ENCODE results near the gene FEM1A.
"Not testable (repeated sequence)": the region's sequence is repeated elsewhere in the genome, so short reads cannot be mapped to it uniquely, and the experiment has no call there.

The FEM1A gene

DNA sequence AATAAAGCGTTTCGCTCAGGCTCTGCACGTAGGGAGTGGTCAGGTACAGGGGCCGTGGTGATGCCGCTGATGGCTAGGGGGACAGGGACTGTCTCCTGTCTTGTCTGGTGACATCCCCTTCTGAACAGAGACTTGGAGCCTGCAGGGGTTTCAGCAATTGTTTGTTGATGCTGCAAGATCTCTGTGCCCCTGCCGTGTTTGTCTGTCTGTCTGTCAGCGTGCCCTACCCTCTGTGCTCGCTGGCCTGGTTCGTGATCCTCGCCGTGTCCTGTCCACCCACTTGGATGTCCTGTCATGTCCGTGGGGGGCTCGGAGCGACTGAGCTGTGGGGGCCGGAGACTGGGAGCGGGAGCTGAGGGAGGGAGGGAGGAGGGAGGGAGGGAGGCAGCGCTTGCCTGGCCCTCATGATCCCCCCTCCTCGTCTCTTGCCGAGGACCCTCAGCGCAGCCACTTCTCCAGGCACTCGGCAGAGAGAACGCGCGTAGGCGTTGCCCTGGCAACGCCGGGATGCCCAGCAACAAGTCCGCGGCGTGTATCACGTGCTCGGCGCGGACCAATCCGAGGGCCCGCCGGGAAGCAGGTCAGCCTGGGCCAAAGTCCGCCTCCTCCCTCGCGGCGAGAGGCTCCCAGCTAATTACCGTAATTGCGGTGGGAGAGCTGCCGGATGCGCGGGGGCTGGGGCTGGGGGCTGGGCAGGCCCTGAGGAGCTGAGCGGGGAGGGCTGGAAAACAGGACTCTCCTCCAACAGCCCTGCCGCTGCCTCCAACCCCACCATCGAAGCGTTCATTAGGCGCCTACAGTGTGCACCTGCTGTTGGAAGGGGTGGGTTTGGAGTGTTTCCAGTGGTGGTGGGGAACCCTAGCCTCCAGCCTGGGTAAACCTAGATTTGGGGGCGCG lies 31.9 kb upstream of the FEM1A start:
- H3K27ac Mint-ChIP-seq: no peak overlapping the region
- no peaks in the 10 kb centered on the region for H3K36me3 Mint-ChIP-seq (ENCODE audit: low read depth)
- peak; percentile 75 for DNase-seq
- peak overlapping the region; percentile 59 for H3K4me3 Mint-ChIP-seq
- H3K27me3 Mint-ChIP-seq: peaks cover 58% of the 10 kb centered on the region
- no peaks in the 10 kb centered on the region for H3K9me3 Mint-ChIP-seq
- peaks cover 7% of the 10 kb centered on the region for H3K4me1 Mint-ChIP-seq (ENCODE audit: low read depth)

DNA sequence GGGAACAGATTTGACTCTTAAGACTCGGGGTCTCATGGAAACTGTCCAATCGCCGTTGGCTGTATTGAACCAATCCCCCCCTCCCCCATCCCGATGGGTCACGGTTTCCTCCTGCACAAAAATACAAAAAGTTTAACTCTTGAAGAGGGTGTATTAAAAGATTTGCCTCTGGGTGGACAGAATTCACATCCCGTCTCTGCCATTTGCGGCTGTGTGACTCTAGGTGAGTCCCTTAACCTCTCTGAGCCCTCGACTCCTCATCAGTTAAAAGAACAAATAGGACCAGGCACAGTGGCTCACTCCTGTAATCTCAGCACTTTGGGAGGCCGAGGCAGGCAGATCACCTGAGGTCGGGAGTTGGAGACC lies 31.3 kb upstream of the FEM1A start:
- Mint-ChIP-seq H3K4me3 (peak overlapping the region; percentile 59), H3K27me3 (peaks cover 60% of the 10 kb centered on the region), H3K36me3 (ENCODE audit: low read depth) (no peaks in the 10 kb centered on the region), H3K27ac (no peak overlapping the region), H3K9me3 (no peaks in the 10 kb centered on the region), H3K4me1 (ENCODE audit: low read depth) (peaks cover 7% of the 10 kb centered on the region)
- DNase-seq: no peak

- Mint-ChIP-seq H3K27ac (no peak overlapping the region), H3K36me3 (ENCODE audit: low read depth) (no peaks in the 10 kb centered on the region), H3K27me3 (peaks cover 56% of the 10 kb centered on the region)
Observed at GRCh38 chr19:4763021-4763420, 28.5 kb upstream of the FEM1A start.

GRCh38 chr19:4764393-4764660 lies 27.2 kb upstream of the FEM1A start:
- H3K27me3 Mint-ChIP-seq: peaks cover 47% of the 10 kb centered on the region
- no peak overlapping the region for H3K27ac Mint-ChIP-seq

More at GRCh38 chr19:4763021-4763420, 28.5 kb upstream of the FEM1A start:
- Mint-ChIP-seq H3K4me3 (no peak overlapping the region), H3K9me3 (no peaks in the 10 kb centered on the region), H3K4me1 (ENCODE audit: low read depth) (peaks cover 7% of the 10 kb centered on the region)
- no peak for DNase-seq

DNA sequence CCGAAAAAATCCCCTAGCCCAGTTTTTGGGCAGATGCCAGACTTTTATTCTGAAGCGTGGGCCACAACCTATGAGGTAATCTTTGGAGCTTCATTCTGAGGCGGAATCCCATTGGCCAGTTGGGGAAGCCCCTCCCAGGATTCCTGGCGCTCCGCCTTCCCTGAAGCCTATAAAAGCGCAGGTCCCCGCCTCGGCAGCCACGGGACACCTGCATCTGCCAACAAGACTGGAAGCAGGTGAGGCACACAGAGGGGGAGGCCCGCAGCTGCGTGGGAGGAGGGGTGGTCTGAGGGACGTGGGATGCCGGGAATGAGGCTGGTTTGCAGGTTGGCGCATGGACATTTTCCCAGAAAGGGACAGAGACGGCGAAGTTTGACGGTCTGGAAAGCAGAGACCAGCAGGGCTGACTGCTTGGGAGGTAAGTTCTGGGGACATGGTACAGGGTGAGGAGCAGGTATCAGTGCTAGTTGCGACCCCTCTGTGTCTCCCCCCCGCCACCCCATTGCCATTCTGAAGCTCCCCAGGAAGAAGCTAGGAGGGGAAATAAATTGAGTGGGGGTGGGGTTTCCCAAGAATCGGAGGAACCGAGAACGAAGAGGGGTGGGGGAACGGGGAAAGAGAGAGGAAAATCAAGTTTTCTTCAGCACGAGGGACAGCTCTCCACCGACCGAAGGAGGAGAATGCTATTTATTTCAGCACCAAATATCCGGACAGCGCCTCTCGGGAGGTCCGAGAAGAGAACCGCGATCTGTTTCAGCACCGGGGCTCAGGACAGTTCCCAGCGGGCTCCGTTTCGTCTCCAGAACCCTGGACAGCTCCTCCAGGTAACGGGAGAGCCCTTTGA lies 22.4 kb upstream of the FEM1A start:
- Mint-ChIP-seq H3K36me3 (ENCODE audit: low read depth) (no peaks in the 10 kb centered on the region), H3K4me1 (ENCODE audit: low read depth) (peaks cover 4% of the 10 kb centered on the region), H3K27me3 (peaks cover 25% of the 10 kb centered on the region), H3K27ac (no peak overlapping the region), H3K4me3 (no peak overlapping the region), H3K9me3 (no peaks in the 10 kb centered on the region)
- DNase-seq: peak; percentile 83

More at GRCh38 chr19:4764393-4764660, 27.2 kb upstream of the FEM1A start:
- H3K9me3 Mint-ChIP-seq: no peaks in the 10 kb centered on the region
- no peak overlapping the region for H3K4me3 Mint-ChIP-seq
- peaks cover 6% of the 10 kb centered on the region for H3K4me1 Mint-ChIP-seq (ENCODE audit: low read depth)
- no peak for DNase-seq
- H3K36me3 Mint-ChIP-seq (ENCODE audit: low read depth): no peaks in the 10 kb centered on the region

DNA sequence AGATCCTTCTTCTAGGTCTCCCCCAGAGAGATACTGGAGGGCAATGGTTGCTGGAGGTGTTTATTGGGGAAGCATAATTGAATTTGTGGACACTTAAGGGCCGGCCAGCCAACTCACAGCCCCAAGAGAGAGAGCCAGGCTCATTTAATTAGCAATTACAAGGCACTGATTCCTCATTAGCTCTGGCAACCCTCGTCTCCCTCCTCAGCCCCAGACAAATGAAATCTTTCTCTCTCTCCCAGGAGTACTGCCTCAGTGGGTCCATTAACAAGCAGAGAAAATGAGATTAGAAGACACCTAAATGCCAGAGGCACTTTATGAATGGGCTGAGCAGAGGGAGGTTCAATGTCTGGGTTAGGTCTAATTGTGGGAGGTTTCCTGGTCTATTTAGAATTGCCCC lies 19.0 kb upstream of the FEM1A start:
- H3K27me3 Mint-ChIP-seq: peaks cover 28% of the 10 kb centered on the region
- no peak overlapping the region for H3K27ac Mint-ChIP-seq
- H3K9me3 Mint-ChIP-seq: no peaks in the 10 kb centered on the region
- DNase-seq: no peak
- peaks cover 4% of the 10 kb centered on the region for H3K4me1 Mint-ChIP-seq (ENCODE audit: low read depth)
- no peaks in the 10 kb centered on the region for H3K36me3 Mint-ChIP-seq (ENCODE audit: low read depth)
- no peak overlapping the region for H3K4me3 Mint-ChIP-seq

DNA sequence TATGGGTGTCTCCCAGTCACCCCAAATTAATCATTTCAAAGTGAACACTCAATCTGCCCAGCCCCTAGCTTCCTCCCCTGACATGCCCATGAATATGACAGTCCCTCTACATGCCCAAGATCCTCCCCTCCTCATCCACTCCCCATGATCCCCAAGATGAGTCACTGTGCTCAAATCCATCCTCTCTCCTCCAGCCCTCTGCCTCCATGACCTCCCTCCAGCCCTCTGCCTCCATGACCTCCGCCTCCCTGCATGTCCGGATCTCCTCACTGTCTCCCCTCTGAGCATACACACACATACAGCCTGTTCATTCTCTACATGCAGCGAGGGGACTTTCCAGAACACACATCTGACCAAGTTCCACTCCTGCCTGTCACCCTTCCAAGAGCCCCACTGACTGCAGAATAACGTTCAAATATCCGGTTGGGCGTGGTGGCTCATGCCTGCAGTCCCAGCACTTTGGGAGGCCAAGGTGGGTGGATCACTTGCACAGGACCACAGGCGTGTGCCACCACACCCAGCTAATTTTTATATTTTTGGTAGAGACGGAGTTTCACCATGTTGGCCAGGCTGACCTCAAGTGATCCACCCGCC lies 18.4 kb upstream of the FEM1A start:
- no peak overlapping the region for H3K27ac Mint-ChIP-seq
- peaks cover 28% of the 10 kb centered on the region for H3K27me3 Mint-ChIP-seq
- H3K4me3 Mint-ChIP-seq: no peak overlapping the region
- no peak for DNase-seq
- H3K36me3 Mint-ChIP-seq (ENCODE audit: low read depth): no peaks in the 10 kb centered on the region
- peaks cover 4% of the 10 kb centered on the region for H3K4me1 Mint-ChIP-seq (ENCODE audit: low read depth)
- no peaks in the 10 kb centered on the region for H3K9me3 Mint-ChIP-seq

GRCh38 chr19:4774136-4774535 lies 17.4 kb upstream of the FEM1A start:
- no peak for DNase-seq
- Mint-ChIP-seq H3K27me3 (peaks cover 28% of the 10 kb centered on the region), H3K27ac (no peak overlapping the region), H3K4me1 (ENCODE audit: low read depth) (peaks cover 4% of the 10 kb centered on the region), H3K9me3 (no peaks in the 10 kb centered on the region), H3K4me3 (no peak overlapping the region), H3K36me3 (ENCODE audit: low read depth) (no peaks in the 10 kb centered on the region)

- no peaks in the 10 kb centered on the region for H3K4me1 Mint-ChIP-seq (ENCODE audit: low read depth)
- DNase-seq: no peak
- H3K9me3 Mint-ChIP-seq: no peaks in the 10 kb centered on the region
- H3K27me3 Mint-ChIP-seq: peaks cover 28% of the 10 kb centered on the region
- H3K36me3 Mint-ChIP-seq (ENCODE audit: low read depth): no peaks in the 10 kb centered on the region
- H3K4me3 Mint-ChIP-seq: no peak overlapping the region
- H3K27ac Mint-ChIP-seq: no peak overlapping the region
Observed at GRCh38 chr19:4775627-4776152, 15.8 kb upstream of the FEM1A start.

DNA sequence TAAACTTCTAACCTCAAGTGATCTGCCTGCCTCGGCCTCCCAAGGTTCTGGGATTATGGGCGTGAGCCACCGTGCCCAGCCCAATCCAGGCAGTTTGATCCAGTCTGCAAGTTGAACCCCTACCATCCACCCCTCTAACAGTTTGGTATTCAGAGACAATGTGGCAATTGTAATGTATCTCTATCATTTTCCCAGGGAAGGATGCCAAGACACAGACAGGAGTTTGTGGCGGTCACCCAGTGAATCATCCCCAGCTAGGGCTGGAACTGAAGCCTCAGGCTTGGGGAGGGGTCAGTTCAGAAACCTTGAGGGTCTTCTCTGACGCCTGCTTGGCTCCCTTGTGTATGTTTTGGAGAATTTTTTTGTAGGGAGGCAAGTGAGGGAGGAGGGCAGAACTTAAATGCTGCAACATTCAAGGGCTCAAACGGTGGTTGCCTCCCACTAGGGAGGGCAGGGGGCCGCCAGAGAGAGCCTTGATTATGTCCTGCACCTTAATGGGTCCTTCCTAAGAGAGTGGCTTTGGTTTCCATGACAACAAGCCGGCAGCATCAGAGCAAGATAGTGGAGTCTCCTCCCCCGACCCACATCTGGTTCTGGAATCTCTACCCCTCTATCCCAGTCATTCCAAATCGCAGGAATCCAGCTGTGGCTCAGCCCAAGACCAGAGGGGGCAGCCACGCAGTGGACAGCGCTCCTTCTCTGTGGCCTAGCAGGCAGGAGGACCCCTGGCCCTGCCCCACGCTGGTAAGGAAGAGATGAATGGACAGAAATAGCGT lies 14.9 kb upstream of the FEM1A start:
- Mint-ChIP-seq H3K27ac (no peak overlapping the region), H3K27me3 (peaks cover 36% of the 10 kb centered on the region), H3K4me3 (no peak overlapping the region), H3K36me3 (ENCODE audit: low read depth) (no peaks in the 10 kb centered on the region), H3K9me3 (peaks cover 6% of the 10 kb centered on the region), H3K4me1 (ENCODE audit: low read depth) (no peaks in the 10 kb centered on the region)
- DNase-seq: no peak

DNA sequence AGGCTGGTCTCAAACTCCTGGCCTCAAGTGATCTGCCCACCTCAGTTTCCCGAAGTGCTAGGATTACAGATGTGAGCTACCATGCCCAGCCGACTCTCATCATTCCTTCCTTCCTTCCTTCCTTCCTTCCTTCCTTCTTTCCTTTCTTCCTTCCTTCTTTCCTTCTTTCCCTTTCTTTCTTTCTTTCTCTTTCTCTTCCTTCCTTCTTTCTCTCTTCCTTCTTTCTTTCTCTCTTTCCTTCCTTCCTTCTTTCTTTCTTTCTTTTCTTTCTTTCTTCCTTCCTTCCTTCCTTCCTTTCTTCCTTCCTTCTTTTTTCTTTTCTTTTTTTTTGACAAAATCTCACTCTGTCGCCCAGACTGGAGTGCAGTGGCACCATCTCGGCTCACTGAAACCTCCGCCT lies 13.4 kb upstream of the FEM1A start:
- H3K9me3 Mint-ChIP-seq; H3K4me3 Mint-ChIP-seq; H3K27ac Mint-ChIP-seq; H3K36me3 Mint-ChIP-seq (ENCODE audit: low read depth); DNase-seq; H3K4me1 Mint-ChIP-seq (ENCODE audit: low read depth): not testable (repeated sequence)
- H3K27me3 Mint-ChIP-seq: peaks cover 37% of the 10 kb centered on the region

- no peaks in the 10 kb centered on the region for H3K36me3 Mint-ChIP-seq (ENCODE audit: low read depth)
- DNase-seq: no peak
- no peak overlapping the region for H3K27ac Mint-ChIP-seq
- peaks cover 30% of the 10 kb centered on the region for H3K27me3 Mint-ChIP-seq
- H3K4me3 Mint-ChIP-seq: no peak overlapping the region
- peaks cover 6% of the 10 kb centered on the region for H3K9me3 Mint-ChIP-seq
- no peaks in the 10 kb centered on the region for H3K4me1 Mint-ChIP-seq (ENCODE audit: low read depth)
Observed at GRCh38 chr19:4780860-4781259, 10.7 kb upstream of the FEM1A start.

GRCh38 chr19:4781801-4782200 lies 9.7 kb upstream of the FEM1A start:
- no peak overlapping the region for H3K4me3 Mint-ChIP-seq
- no peak overlapping the region for H3K27ac Mint-ChIP-seq
- peaks cover 6% of the 10 kb centered on the region for H3K9me3 Mint-ChIP-seq
- peaks cover 29% of the 10 kb centered on the region for H3K27me3 Mint-ChIP-seq
- no peak for DNase-seq
- no peaks in the 10 kb centered on the region for H3K4me1 Mint-ChIP-seq (ENCODE audit: low read depth)
- no peaks in the 10 kb centered on the region for H3K36me3 Mint-ChIP-seq (ENCODE audit: low read depth)

- H3K36me3 Mint-ChIP-seq (ENCODE audit: low read depth); H3K4me3 Mint-ChIP-seq; H3K27ac Mint-ChIP-seq; H3K9me3 Mint-ChIP-seq; DNase-seq; H3K4me1 Mint-ChIP-seq (ENCODE audit: low read depth): not testable (repeated sequence)
- H3K27me3 Mint-ChIP-seq: peaks cover 22% of the 10 kb centered on the region
Observed at GRCh38 chr19:4786412-4787016, 5.0 kb upstream of the FEM1A start.

Data from activated T-cell treated with anti-CD3 and anti-CD28 coated beads, Interleukin-2, amount 50 U/mL, for 24 hours (primary cell).